IMR-90 (cell line): Measurements from ENCODE around the gene NTM. TPM values are rescaled to one million over a fixed set of nuclear protein-coding genes. Genes with fewer than 3 reads are reported as not detected.

ENCODE experiments used
- ATAC-seq: fragments of 200-7000 bp; cut with Tn5 transposase; 2 replicates; pipeline ENCODE4 v1.9.1; 2020; ENCODE audit warnings: low read depth, mild to moderate bottlenecking, moderate library complexity
- BruUV-seq: library from RNA; stranded (reverse); fragments of 400-500 nt; replicated peaks from 2 replicates; lab custom pipeline; 2021; lab: Mats Ljungman, UMichigan
- CTCF ChIA-PET: fragments of 300-600 bp; formaldehyde crosslinking; extraction: SDS; loops from one replicate; lab custom pipeline; 2021; ENCODE audit warnings: antibody characterized with exemption; lab: Yijun Ruan, JAX
- POLR2A ChIA-PET: fragments of 300-600 bp; sonication (Branson Sonifier 250); formaldehyde crosslinking; loops from one replicate; lab custom pipeline; 2022; ENCODE audit warnings: antibody characterized with exemption; ENCODE audit not compliant: unreplicated experiment; lab: Charles Lee
- DNase-seq: peaks from one replicate; pipeline ENCODE4 v3.0.0; 2013
- H2AFZ ChIP-seq: replicated peaks from 2 replicates; pipeline ENCODE3; 2013; ENCODE audit warnings: low read length, mild to moderate bottlenecking; ENCODE audit not compliant: poor library complexity
- H2AK5ac ChIP-seq: 2 replicates; pipeline ENCODE4 v1.6.1; 2013; ENCODE audit warnings: low read depth, low read length, inconsistent platforms
- H2AK9ac ChIP-seq: replicated peaks from 2 replicates; pipeline ENCODE3; 2013; ENCODE audit warnings: mild to moderate bottlenecking, low read depth, low read length, moderate library complexity; ENCODE audit not compliant: poor library complexity
- H2BK120ac ChIP-seq: 2 replicates; pipeline ENCODE4 v1.6.1; 2013; ENCODE audit warnings: low read depth, low read length, inconsistent platforms
- H2BK15ac ChIP-seq: 3 replicates; pipeline ENCODE4 v1.6.1; 2013; ENCODE audit warnings: low read depth, low read length, inconsistent platforms
- H2BK20ac ChIP-seq: 2 replicates; pipeline ENCODE4 v1.6.1; 2013; ENCODE audit warnings: low read depth, mild to moderate bottlenecking, inconsistent platforms, low read length, moderate library complexity
- H2BK5ac ChIP-seq: 2 replicates; pipeline ENCODE4 v1.6.1; 2013; ENCODE audit warnings: mild to moderate bottlenecking, low read depth, low read length, inconsistent platforms; ENCODE audit not compliant: poor library complexity, severe bottlenecking
- H3K14ac ChIP-seq: replicated peaks from 2 replicates; pipeline ENCODE4 v1.6.1; 2013; ENCODE audit warnings: low read depth, low read length, inconsistent platforms
- H3K18ac ChIP-seq: 2 replicates; pipeline ENCODE4 v1.6.1; 2013; ENCODE audit warnings: low read depth, low read length, control low read depth
- H3K23ac ChIP-seq: 2 replicates; pipeline ENCODE4 v1.6.1; 2013; ENCODE audit warnings: low read depth, low read length, inconsistent platforms
- H3K27ac ChIP-seq: 2 replicates; pipeline ENCODE4 v1.5.1; 2013; ENCODE audit warnings: mild to moderate bottlenecking, control low read depth, low read length; ENCODE audit not compliant: insufficient read depth
- H3K27me3 ChIP-seq: 2 replicates; pipeline ENCODE4 v1.6.1; 2013; ENCODE audit warnings: low read length; ENCODE audit not compliant: control insufficient read depth, insufficient read depth
- H3K36me3 ChIP-seq: 2 replicates; pipeline ENCODE4 v1.6.1; 2013; ENCODE audit warnings: low read length, mixed read lengths; ENCODE audit not compliant: control insufficient read depth, insufficient read depth
- H3K4ac ChIP-seq: 2 replicates; pipeline ENCODE4 v1.6.1; 2013; ENCODE audit warnings: low read depth, low read length, inconsistent platforms
- H3K4me1 ChIP-seq: 2 replicates; pipeline ENCODE4 v1.6.1; 2013; ENCODE audit warnings: low read length, mixed read lengths; ENCODE audit not compliant: control insufficient read depth, insufficient read depth
- H3K4me2 ChIP-seq: 2 replicates; pipeline ENCODE4 v1.6.1; 2013; ENCODE audit warnings: low read depth, mild to moderate bottlenecking, control low read depth, low read length, moderate library complexity
- H3K4me3 ChIP-seq: 2 replicates; pipeline ENCODE4 v1.5.1; 2013; ENCODE audit warnings: low read depth, mild to moderate bottlenecking, control low read depth, low read length, moderate library complexity; ENCODE audit not compliant: insufficient read depth
- H3K56ac ChIP-seq: 2 replicates; pipeline ENCODE4 v1.6.1; 2013; ENCODE audit warnings: low read length, inconsistent platforms; ENCODE audit not compliant: insufficient read depth; ENCODE audit errors: extremely low read depth
- H3K79me1 ChIP-seq, 2 experiments: 2 replicates each; pipeline ENCODE4 v1.6.1; 2013; ENCODE audit warnings: low read length in 2 of 2, inconsistent platforms in 1 of 2, low read depth in 1 of 2
- H3K9ac ChIP-seq: 2 replicates; pipeline ENCODE4 v1.6.1; 2013; ENCODE audit warnings: low read depth, low read length, control low read depth
- H3K9me1 ChIP-seq: 2 replicates; pipeline ENCODE4 v1.6.1; 2013; ENCODE audit warnings: low read length, inconsistent platforms; ENCODE audit not compliant: insufficient read depth
- H3K9me3 ChIP-seq: 2 replicates; pipeline ENCODE4 v1.6.1; 2013; ENCODE audit warnings: low read length; ENCODE audit not compliant: control insufficient read depth, insufficient read depth
- H4K20me1 ChIP-seq: 2 replicates; pipeline ENCODE4 v1.6.1; 2013; ENCODE audit warnings: low read length, inconsistent platforms; ENCODE audit not compliant: insufficient read depth
- H4K5ac ChIP-seq: 2 replicates; pipeline ENCODE4 v1.6.1; 2013; ENCODE audit warnings: mild to moderate bottlenecking, low read depth, low read length, control low read depth
- H4K8ac ChIP-seq, 2 experiments: 2 replicates each; pipeline ENCODE4 v1.6.1; 2013; ENCODE audit warnings: low read depth in 2 of 2, low read length in 2 of 2, control low read depth in 1 of 2, inconsistent platforms in 1 of 2
- H4K91ac ChIP-seq: 2 replicates; pipeline ENCODE4 v1.6.1; 2013; ENCODE audit warnings: low read depth, low read length, inconsistent platforms; ENCODE audit not compliant: insufficient read depth
- BHLHE40 ChIP-seq: fragments of 150-350 bp; IDR thresholded peaks from 2 replicates; pipeline ENCODE4 v1.6.1; 2016; ENCODE audit warnings: mild to moderate bottlenecking, low read depth, low read length
- FOS ChIP-seq: fragments of 150-350 bp; IDR thresholded peaks from 2 replicates; pipeline ENCODE4 v1.6.1; 2016; ENCODE audit warnings: low read depth, low read length
- MAFK ChIP-seq: IDR thresholded peaks from 2 replicates; pipeline ENCODE4 v1.6.1; 2012; ENCODE audit warnings: low read depth, low read length, improper control_type of control experiment
- MXI1 ChIP-seq: IDR thresholded peaks from 2 replicates; pipeline ENCODE4 v1.6.1; 2012; ENCODE audit warnings: low read depth, mild to moderate bottlenecking, low read length, moderate library complexity, borderline replicate concordance
- NFE2L2 ChIP-seq: fragments of 150-350 bp; IDR thresholded peaks from 2 replicates; pipeline ENCODE4 v1.6.1; 2016; ENCODE audit warnings: low read depth, mild to moderate bottlenecking, low read length
- RAD21 ChIP-seq: IDR thresholded peaks from 2 replicates; pipeline ENCODE4 v1.6.1; 2012; ENCODE audit warnings: low read length, improper control_type of control experiment
- RCOR1 ChIP-seq: IDR thresholded peaks from 2 replicates; pipeline ENCODE4 v1.6.1; 2012; ENCODE audit warnings: mild to moderate bottlenecking, low read length, improper control_type of control experiment; ENCODE audit not compliant: insufficient replicate concordance
- RFX5 ChIP-seq: IDR thresholded peaks from 2 replicates; pipeline ENCODE4 v1.8.0; 2012; ENCODE audit warnings: low read depth, mild to moderate bottlenecking, low read length, moderate library complexity
- SMC3 ChIP-seq: fragments of 150-350 bp; IDR thresholded peaks from 2 replicates; pipeline ENCODE4 v1.6.1; 2016; ENCODE audit warnings: low read depth, mild to moderate bottlenecking, antibody characterized with exemption, low read length, moderate library complexity
- WGBS, 2 experiments: methylation state at CpG; one replicate each; pipeline versions ENCODE4 v1.1.5 to v1.1.7; 2013; ENCODE audit warnings: missing lambda C conversion rate in 2 of 2; ENCODE audit not compliant: insufficient read length in 1 of 2; ENCODE audit errors: extremely low coverage in 2 of 2; 5-methylcytosine and 5-hydroxymethylcytosine counted together
- dilution Hi-C: fragments of 300-500 bp; cut with HindIII; formaldehyde crosslinking; loops from one replicate; pipeline ENCODE4 v1.14.3; 2018; ENCODE audit warnings: low sequenced_read_pairs; ENCODE audit not compliant: unreplicated experiment
- in situ Hi-C: fragments of 300-500 bp; cut with MboI; formaldehyde crosslinking; loops from 3 replicates; pipeline ENCODE4 v1.14.3; 2019; ENCODE audit warnings: low sequenced_read_pairs, inconsistent platforms, mixed read lengths
- intact Hi-C: fragments of 100-400 bp; cut with micrococcal nuclease; formaldehyde crosslinking; loops from 2 replicates; pipeline ENCODE4 v1.10.0; 2022
- polyA plus RNA-seq, 3 experiments: library from polyadenylated mRNA; depleted of rRNA; stranded (reverse); fragments of >200 nt; gene quantifications; 2 replicates each; pipeline ENCODE4 v1.2.3, GENCODE V29; 2012; ENCODE audit warnings: low replicate concordance in 1 of 3
- total RNA-seq: library from RNA; depleted of rRNA; stranded (reverse); fragments of >200 nt; gene quantifications from 2 replicates; pipeline ENCODE4 v1.2.3, GENCODE V29; 2012
- TF ChIP-seq, protein P1 (sequence below): conservative IDR thresholded peaks from 2 replicates; pipeline ENCODE4 v1.5.1; 2012; ENCODE audit warnings: mild to moderate bottlenecking, low read depth, low read length, improper control_type of control experiment
- TF ChIP-seq, protein P2 (sequence below): fragments of 150-350 bp; IDR thresholded peaks from 2 replicates; pipeline ENCODE4 v1.6.1; 2017; ENCODE audit warnings: mild to moderate bottlenecking, antibody characterized with exemption, low read length, low read depth
- TF ChIP-seq, protein P3 (sequence below): fragments of 150-350 bp; IDR thresholded peaks from 2 replicates; pipeline ENCODE4 v1.6.1; 2016; ENCODE audit warnings: low read depth, mild to moderate bottlenecking, low read length, moderate library complexity, borderline replicate concordance

NTM gene
- total and polyA plus RNA-seq, 2 of the 4 experiments (the other 2 are of a cell fraction) = 19.5 to 25.5 TPM

DNA sequence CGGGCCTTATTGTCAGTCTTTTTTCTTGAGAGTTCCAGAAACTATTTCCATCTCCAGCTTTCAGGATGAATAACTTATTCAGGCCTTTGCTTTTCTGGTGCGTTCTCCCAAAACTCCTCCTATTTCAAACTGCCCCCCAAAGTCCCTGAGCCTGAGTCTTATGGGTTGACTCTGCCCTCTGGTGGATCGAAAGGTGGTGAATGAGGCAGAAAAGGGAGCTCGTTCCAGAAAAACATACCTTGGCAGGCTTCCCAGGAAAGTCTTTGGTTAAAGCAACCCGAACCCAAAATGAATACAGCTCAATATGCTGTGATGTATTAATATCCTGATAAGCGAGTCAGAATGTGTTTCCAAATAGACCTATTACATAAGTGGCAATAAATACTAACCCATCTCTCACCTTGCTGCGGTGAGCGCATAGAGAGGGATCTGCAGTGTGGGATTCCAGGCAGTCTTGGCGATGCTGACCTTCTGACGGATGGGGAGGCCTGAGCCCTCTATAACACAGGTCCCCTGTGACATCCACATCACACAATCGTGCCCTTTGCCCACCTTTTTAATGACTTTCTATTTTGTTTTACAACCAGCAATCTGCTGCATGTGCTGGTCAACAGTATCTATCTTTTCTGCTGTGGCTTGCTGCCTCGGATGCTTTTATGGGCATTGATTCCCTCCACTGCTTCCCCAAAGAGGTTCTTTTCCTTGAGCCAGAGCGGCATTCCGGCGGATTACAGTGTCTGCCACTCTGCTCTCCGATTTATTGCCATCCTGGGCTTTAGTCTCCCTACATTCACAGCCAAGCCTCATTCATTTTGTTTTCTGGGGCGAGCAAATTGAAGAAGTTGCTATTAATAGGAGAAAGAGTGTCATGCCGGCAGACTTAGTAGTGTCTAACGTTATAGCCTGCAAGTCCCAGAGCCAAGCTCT lies 756.8 kb downstream of the NTM start:
- peak overlapping the region; percentile 64 for H3K56ac ChIP-seq
- H2AK9ac ChIP-seq = no peak overlapping the region
- H3K4me1 ChIP-seq = peaks cover 11% of the 10 kb centered on the region
- H4K5ac ChIP-seq = peak overlapping the region; percentile 77; the same call in 1 of the 2 replicates
- H4K20me1 ChIP-seq = no peaks in the 10 kb centered on the region
- WGBS, 2 experiments = 63% methylated on average over 3 of the region's 19 CpGs; no CpG with 5 or more reads in 1 of the 2 experiments
- H2BK120ac ChIP-seq = peak overlapping the region; percentile 91
- peak overlapping the region; percentile 86 for H3K27ac ChIP-seq
- peak overlapping the region; percentile 77; the same call in 1 of the 2 replicates for H3K9ac ChIP-seq
- peak overlapping the region; percentile 77; the same call in 1 of the 2 replicates for H3K18ac ChIP-seq
- BruUV-seq = no TSS peak
- peak overlapping the region; percentile 38 for H2AFZ ChIP-seq
- DNase-seq (peak; percentile 94), ATAC-seq (peak; percentile 86)
- peak overlapping the region; percentile 91 for H3K14ac ChIP-seq
- H3K23ac ChIP-seq = peak overlapping the region; percentile 90
- H2BK20ac ChIP-seq = peak overlapping the region; percentile 87
- dilution Hi-C loops = no loop called here
- H3K4me3 ChIP-seq = no peak overlapping the region
- in situ Hi-C loops = loop anchor here (5.0 kb wide), 3 partner anchors 210 to 380 kb away; no protein-coding TSS in a partner anchor
- ChIA-PET CTCF (interaction anchor here (0.5 to 2.8 kb wide), 47 partner anchors 10 to 951 kb away, joined by 3 to 52 read pairs (median 4); no protein-coding TSS in a partner anchor), POLR2A (interaction anchor here (1.3 kb wide), 1 partner anchor 55 kb away, joined by 5 read pairs; no protein-coding TSS in a partner anchor)
- peak overlapping the region; percentile 74 for H2BK5ac ChIP-seq
- peak overlapping the region; percentile 98; the same call in 2 of the 3 replicates for H2BK15ac ChIP-seq
- intact Hi-C loops = loop anchor here (1.0 to 5.0 kb wide), 9 partner anchors 55 to 815 kb away; no protein-coding TSS in a partner anchor
- H3K27me3 ChIP-seq = no peaks in the 10 kb centered on the region
- H2AK5ac ChIP-seq = peak overlapping the region; percentile 99
- H3K4me2 ChIP-seq = peak overlapping the region; percentile 73
- peak overlapping the region; percentile 98 for H3K4ac ChIP-seq
- H3K36me3 ChIP-seq = no peaks in the 10 kb centered on the region
- H4K91ac ChIP-seq = peak overlapping the region; percentile 81
- no peaks in the 10 kb centered on the region for H3K9me3 ChIP-seq
- H4K8ac ChIP-seq = peak overlapping the region; percentile 82 to 86
- peaks cover 10 to 33% of the 10 kb centered on the region in 2 experiments; a peak in 3 of 4 replicates for H3K79me1 ChIP-seq
- peaks cover 12% of the 10 kb centered on the region for H3K9me1 ChIP-seq
- TF ChIP-seq, protein P1, sequence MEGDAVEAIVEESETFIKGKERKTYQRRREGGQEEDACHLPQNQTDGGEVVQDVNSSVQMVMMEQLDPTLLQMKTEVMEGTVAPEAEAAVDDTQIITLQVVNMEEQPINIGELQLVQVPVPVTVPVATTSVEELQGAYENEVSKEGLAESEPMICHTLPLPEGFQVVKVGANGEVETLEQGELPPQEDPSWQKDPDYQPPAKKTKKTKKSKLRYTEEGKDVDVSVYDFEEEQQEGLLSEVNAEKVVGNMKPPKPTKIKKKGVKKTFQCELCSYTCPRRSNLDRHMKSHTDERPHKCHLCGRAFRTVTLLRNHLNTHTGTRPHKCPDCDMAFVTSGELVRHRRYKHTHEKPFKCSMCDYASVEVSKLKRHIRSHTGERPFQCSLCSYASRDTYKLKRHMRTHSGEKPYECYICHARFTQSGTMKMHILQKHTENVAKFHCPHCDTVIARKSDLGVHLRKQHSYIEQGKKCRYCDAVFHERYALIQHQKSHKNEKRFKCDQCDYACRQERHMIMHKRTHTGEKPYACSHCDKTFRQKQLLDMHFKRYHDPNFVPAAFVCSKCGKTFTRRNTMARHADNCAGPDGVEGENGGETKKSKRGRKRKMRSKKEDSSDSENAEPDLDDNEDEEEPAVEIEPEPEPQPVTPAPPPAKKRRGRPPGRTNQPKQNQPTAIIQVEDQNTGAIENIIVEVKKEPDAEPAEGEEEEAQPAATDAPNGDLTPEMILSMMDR = peak; percentile 93
- TF ChIP-seq, protein P2, sequence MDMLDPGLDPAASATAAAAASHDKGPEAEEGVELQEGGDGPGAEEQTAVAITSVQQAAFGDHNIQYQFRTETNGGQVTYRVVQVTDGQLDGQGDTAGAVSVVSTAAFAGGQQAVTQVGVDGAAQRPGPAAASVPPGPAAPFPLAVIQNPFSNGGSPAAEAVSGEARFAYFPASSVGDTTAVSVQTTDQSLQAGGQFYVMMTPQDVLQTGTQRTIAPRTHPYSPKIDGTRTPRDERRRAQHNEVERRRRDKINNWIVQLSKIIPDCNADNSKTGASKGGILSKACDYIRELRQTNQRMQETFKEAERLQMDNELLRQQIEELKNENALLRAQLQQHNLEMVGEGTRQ = no peak
- TF ChIP-seq MXI1 = no peak
- no peak for TF ChIP-seq FOS
- 0 out of 2 replicates have a peak, but pooled peaks have one; percentile 1 for TF ChIP-seq MAFK
- TF ChIP-seq NFE2L2 = no peak
- peak; percentile 98 for TF ChIP-seq SMC3
- TF ChIP-seq BHLHE40 = no peak
- no peak for TF ChIP-seq RCOR1
- TF ChIP-seq RAD21 = peak; percentile 93
- TF ChIP-seq, protein P3, sequence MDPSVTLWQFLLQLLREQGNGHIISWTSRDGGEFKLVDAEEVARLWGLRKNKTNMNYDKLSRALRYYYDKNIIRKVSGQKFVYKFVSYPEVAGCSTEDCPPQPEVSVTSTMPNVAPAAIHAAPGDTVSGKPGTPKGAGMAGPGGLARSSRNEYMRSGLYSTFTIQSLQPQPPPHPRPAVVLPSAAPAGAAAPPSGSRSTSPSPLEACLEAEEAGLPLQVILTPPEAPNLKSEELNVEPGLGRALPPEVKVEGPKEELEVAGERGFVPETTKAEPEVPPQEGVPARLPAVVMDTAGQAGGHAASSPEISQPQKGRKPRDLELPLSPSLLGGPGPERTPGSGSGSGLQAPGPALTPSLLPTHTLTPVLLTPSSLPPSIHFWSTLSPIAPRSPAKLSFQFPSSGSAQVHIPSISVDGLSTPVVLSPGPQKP = no peak
- no peak for TF ChIP-seq RFX5
